CD4-positive, alpha-beta T cell treated with Interleukin-17A for 4 hours (primary cell): ENCODE measurements around the gene CAND2.
A peak's percentile ranks its signal among the peaks of the same experiment; 100 is the strongest.
"Not testable (repeated sequence)": the region's sequence is repeated elsewhere in the genome, so short reads cannot be mapped to it uniquely, and the experiment has no call there.

ENCODE experiments used
- DNase-seq: peaks from one replicate; pipeline ENCODE4 v3.0.0-alpha.2; 2020; ENCODE audit warnings: mixed read lengths

CAND2 gene

DNA sequence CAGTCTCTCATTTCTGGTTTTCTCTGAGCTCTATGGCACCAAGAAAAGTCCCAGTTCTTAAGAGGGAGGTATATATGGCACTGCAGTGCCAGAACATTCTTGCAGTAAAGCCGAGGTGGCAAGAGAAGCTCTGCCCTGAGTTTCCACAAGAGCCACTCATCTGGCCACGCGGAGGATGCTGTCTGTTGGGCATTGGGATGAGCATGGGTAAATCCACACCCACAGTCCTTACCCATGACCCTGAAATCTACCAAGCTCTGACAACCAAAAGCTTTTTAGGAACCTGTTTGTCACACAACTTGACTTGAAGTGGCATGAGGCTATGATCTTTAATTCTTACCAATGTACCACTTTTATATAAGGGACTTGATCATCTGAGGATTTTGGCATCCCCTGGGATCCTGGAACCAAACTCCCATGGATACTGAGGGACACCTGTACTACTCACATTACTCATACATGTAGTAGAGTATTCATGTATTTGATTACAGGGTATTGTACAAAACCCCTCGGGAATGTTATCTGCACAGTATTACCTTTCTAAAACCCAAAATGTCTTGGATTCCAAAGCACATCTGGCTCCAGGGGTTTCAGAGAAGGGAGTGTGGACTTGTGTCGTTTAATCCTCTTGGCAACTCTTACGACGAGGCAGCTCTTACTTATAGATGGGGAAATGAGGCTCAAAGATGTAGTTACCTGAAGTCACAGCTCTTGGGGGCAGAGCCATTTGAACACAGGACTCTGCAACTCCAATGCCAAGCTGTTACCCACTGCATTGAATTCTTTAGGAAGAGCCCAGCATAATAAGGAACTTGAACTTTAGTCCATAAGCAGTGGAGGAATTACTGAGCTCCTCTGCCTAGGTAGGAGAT lies 36.1 kb downstream of the CAND2 start:
- no peak for DNase-seq

DNA sequence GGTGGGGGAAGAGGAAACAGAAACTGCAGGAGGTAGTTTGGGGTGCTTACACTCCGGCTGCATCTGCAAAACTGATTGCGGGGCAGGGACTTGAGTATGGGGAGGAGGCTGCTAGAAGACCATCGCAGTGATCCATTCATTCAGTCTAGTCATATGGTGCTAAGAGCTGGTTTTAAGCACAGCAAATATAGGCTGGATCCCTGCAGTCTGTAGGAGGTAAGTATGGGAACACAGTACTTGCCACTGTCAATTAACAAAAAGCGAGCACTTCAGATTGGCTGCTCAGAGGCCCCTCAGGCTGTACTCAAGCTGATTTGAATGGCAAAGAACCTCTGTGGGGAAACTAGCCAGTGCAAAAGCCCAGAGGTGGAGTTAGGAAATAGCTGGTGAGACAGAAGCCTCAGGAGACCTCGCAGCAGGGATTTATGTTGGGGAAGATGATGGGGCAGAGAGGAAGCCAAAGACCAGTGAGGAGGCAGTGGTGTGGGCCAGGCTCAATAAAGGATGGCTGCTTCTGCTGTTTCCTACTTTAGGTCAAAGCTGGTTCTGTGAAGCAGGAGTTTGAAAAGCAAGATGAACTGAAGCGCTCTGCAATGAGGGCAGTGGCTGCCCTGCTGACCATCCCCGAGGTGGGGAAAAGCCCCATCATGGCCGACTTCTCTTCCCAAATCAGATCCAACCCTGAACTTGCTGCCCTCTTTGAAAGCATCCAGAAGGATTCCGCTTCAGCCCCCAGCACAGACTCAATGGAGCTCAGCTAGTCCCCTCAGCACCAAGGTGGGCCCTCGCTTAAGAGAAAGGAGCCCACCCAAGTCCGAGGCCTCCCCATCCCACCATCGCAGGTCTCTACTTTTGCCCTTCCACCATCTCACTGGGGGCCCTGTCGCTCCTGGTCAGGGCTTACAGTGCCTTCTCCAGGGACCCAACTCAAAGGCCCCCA lies 37.0 kb downstream of the CAND2 start:
- no peak for DNase-seq

DNA sequence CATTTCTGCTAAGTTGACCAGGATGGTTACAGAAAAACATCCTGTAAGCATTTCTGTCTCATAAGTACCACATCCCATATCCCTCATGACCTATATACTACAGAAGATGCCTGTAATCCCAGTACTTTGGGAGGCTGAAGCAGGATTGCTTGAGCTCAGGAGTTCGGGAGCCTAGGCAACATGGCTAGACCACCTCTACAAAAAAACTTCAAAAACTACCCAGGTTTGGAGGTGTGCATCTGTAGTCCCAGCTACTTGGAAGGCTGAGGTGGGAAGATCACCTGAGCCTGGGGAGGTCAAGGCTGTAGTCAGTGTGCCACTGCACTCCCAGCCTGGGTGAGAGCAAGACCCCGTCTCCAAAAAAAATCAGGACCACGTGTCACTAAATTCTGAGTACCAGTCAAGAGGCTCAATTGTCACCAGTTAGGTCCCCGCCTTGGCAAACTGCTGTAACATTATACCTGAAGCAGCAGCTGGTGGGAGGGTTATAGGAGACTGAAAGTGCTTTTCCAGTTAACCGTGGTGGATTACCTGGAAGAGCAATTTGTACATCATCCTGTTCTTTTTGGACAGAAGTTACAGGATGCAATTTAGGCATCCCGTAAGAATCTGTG lies 38.7 kb downstream of the CAND2 start:
- no peak for DNase-seq

DNA sequence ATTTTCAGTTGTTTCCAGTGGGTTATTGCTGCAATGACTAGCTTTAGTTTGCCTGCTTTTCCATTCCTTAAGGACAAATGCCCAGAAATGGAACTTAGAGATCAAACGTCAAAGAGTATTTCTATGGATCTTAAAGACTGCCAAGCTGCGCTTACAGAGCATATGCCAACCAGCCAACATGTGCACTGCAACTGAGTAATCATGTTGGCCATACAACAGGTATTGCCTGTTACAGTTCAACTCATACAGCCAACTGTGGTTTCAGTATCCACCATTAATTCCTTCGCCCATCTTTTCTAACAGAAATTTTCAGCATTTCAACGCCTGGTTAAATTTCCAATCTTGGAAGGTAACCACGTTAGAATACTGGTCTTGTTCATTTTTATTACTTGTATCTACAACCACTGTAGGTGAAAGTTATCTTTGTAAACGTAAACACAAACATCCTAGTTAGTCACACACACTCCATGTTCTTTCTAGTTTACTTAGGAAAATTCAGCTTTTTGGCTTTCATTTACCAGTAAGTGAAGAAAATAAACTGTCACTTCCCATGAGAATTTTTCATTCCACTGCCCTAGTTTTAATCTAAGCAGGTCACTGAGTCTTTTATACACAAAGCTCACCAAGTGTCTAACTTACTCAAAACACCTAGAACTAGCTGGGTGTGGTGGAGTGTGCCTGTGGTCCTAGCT lies 41.0 kb downstream of the CAND2 start:
- DNase-seq, result no peak

DNA sequence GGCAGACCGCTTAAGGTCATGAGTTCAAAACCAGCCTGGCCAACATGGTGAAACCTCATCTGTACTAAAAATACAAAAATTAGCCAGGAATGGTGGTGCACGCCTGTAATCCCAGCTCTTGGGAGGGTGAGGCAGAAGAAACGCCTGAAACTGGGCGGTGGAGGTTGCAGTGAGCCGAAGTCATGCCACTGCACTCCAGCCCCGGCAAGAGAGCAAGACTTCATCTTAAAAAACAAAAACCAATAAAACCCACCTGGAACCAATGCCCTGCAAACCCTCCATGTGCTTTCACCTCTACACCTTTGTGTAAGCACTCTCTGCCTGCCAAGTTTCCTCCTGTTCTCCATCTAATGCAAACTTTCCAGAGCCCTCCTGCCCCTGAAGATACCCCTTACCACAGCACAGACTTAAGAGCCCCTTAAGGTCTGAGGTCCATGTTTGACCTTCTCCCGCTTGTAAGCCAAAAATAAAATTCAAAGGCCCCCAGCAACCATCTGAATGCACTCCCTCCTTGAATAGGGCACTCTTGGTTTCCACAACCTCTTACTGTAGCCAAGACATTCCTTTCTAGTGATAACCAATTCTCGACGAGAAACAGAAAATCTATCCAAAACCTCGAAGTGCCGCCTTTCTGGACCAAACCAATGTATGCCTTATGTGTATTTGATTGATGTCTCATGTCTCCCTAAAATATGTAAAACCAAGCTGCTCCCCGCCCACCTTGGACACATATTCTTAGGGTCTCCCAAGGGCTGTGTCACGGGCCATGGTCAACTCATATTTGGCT lies 41.9 kb downstream of the CAND2 start:
- DNase-seq, result no peak

DNA sequence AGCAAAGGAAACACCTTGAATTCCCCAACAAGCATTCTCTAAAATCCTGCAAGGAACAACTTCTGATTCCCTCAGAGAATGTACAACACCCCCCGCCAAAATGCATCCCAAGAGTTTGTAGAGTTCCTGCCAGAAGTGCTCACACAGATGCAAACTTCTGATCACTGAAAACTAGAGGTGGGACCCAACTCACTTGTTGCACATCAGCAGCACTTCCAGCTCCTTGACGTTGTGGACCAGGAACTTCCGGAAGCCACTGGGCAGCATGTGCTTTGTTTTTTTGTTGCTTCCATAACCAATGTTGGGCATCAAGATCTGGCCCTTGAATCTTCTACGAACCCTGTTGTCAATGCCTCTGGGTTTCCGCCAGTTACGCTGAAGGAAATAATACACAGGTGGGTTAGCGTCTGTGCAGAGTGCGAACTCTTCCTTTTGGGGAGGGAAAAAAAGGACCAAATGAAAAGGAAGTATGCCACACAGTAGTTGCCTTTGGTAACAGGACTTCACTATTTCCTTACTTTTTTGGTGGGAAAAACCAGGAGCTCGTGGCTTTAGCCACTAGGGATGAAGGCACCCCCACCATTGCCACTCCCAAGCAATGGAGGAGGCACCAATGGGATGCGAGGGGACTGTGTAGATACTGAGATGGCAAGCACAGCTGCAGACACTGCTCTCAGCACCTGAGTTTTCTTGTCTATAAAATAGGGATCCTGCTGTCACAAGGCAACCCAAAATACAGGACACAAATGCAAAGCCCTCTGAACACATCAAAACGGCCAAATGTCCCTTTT lies 42.9 kb downstream of the CAND2 start:
- no peak for DNase-seq

DNA sequence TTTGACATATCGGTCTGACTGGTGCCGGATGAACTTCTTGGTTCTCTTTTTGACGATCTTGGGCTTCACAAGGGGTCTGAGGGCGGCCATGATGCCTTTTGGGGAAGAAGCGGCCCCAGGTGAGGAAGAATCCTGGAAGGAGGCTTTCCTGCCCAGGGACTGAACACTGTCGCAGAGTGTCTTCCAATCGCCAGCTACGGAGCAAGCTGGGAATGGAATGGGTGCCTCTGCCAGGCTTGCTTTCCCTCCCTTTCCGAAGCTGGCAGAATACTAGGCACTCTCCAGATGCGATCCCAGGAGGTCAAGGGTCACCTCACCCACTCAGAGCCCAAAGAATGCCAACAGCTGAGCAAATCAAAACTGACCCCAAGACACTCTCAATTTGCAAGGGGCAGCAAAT lies 43.7 kb downstream of the CAND2 start:
- not testable (repeated sequence) for DNase-seq

DNA sequence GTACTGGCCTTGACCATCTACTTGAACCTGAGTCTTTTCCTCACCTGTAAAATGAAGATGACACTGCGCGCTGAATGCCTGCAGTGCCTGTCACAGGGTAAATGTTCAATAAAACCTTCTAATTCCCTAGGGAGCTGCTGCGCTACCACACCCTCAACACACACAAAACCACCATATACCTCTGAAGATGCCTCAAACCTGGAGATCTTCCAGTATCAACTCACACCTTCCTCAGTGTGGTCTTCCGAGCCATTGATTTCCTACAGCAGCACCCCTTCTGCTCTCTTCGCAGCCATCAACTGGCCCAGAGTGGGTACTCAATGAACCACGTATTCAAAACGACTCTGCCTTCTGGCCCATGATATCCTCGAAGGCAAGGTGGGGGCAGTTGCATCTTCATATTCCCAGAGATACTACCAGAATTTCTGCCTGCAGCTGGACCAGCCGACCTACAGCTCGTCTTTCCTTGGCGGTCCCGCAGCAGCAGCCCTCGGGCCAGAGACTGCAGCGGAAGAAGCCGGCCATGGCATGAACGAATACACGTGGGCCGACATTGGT lies 44.2 kb downstream of the CAND2 start:
- DNase-seq, result peak; percentile 50

DNA sequence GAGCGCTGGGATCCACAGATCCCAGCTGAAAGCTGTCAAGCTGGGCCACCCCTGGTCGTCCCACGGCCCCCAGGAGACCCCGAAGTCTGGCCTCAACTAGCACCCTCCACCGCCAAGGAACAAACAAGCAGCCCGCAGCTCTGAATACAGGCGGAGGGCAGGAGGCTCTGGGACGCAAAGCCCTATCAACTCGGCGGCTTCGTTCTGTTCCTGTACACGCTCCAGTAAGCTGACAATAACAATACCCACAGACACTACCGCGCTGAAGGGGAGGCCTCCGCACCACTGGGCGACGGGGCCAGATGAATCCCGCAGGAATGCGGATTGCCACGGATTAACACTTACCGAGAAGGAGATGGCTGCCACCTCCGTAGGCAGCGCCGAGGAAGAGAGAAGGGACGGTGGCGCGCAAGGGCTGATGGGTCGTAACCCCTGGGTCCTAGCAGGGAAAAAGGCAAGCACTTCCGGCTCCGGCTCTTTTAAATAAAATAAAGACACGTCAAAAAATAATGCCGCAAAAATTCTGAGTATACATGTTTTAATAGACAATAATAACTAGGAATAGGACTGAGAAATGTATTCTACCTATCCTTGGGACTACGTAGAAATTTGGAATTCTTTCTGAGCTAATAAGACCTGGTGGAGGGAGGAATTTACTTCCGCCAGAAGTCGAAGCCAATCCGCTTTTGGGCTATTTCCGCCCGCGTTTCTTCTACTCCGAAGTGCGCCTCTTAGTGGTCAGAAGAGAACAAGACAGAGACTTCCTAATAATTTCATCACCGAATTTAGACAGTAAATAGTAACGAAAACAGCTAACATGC lies 44.9 kb downstream of the CAND2 start, which contains the start of gene RPL32:
RPL32 (minus strand) TSS at position 417 of the 821 bp plus-strand sequence. CDS start 1,328 bp downstream, outside the sequence.
- peak; percentile 85 for DNase-seq

DNA sequence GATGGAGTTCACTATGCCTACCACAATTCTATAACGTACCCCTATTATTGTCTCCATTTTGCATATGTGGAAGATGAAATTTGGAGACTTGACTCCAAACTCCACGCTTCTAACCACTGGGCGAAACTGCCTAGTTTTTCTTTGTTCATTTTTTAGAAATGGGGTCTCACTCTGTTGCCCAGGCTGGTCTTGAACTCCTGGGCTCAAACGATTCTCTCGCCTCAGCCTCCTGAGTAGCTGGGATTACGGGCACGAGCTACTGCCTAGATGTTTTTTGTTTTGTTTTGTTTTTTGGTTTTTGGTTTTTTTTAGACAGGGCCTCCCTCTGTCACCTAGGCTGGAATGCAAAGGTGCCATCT lies 45.5 kb downstream of the CAND2 start:
- no peak for DNase-seq

DNA sequence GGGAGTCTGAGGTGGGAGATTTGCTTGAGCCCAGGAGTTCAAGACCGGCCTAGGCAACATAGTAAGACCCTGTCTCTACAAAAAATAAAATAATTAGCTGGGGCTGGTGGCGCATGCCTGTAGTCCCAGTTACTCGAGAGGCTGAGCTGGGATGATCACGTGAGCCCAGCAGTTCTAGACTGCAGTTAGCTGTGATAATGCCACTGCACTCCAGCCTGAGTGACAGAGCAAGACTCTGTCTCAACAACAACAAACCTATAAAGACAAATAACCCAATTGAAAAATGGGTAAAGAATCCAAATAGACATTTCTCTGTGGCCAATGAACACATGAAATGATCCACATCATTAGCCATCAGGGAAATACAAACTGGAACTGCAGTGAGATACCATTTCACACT lies 46.0 kb downstream of the CAND2 start:
- DNase-seq, result no peak

DNA sequence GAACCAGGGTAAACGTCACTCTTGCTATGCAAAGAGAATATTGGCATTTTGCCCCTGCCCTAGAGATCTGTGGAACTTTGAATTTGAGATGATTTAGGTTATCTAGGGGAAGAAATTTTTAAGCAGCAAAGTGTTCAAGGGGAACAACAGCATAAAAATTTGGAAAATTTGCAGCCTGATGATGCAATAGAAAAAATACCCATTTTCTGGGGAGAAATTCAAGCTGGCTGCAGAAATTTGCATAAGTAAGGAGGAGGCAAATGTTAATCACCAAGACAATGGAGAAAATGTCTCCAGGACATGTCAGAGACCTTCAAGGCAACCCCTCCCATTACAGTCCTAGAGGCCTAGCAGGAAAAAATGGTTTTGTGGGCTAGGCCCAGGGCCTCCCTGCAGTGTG lies 49.3 kb downstream of the CAND2 start:
- DNase-seq, result no peak

DNA sequence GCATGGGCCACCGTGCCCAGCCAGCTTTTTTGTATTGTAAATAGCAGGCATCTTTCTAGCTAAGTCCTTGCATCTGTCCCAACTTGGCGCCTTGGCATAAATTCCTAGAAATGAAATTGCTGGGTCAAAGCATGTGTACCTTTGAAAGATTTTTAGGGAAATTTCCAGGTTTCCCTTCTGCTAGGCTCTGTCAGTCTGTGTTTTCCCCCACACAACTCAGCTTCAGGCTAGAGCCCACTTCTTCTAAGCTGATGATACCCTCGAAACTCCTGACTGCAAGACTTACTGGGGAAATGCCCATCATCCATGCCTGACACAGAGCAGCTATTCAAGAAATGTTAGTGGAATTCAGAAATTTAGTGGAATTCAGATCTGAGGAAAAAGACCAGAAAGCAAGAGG lies 55.7 kb downstream of the CAND2 start:
- DNase-seq, result no peak

DNA sequence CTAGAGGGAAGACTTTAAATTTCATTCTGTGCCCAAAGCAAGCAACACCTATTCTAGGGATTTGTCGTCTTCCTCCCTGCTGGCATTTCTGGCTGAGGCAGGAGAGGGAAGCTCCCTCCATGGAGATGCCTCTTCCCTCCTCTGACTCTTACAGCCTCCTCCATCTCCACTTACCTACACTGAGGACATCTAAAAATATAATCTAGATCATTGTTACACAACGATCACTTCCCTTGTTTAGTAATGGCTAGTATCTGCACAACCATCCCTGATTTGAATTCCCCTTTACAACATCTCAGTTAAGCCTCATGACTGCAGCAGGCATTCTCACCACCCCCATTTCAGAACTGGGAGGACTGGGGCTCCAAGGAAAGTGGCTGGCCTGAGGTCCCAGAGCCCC lies 57.4 kb downstream of the CAND2 start:
- DNase-seq, result not testable (repeated sequence)

DNA sequence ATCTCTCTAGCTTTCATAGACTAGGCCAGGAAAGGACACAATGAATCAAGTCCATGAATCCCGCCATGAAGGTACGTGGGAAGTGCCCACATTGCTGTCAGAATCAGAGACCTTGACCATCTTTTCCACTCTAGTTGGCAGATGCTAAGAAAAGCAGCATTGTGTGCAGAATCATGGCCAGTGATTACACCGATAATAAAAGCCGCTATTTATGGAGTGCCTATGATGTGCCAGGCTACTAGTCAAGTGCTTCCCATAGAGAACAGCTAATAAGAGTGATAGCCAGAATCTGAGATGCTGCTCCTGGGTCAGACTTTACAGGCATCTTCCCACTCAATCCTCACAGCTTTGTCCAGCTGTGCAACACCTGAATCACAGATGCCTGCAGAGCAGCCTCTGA lies 58.1 kb downstream of the CAND2 start:
- no peak for DNase-seq

DNA sequence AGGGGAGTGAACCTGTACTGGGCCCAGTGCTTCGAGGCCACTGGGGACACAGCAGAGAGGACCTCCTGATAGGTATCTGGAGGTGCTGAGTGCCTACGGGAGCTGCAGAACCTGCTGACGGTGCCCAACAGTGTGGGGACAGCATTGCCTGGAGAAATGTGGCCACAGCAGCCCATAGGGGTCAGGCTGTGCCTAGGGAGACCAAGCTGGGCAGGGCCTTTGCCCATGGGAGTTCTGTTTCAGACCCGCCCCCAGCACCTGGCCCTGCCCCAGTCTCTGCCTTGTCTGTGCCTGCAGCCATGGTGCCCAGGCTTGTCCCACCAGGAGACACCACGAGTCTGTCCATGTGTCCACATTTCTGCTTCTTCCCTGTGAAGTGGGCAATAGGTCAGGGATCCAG lies 60.1 kb downstream of the CAND2 start:
- no peak for DNase-seq

DNA sequence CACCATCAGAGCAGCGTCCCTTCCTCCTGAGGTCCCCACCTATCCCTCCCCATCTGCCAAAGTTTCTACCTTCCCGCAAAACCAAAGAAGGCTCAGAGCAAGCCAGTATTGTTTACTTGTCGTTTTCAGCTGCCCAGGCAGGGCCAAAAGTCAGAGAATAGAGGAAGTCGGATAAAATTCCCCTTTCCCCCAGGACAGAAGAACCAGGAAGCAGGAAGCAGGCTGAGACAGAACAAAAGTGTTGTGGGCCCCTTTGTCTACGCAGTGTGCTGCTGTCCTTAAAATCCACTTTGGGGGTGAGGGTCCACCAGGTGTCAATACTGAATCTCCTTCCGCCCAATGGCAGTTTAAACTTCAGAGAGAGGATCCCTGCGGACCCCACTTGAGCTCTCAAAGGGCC lies 63.4 kb downstream of the CAND2 start:
- DNase-seq, result no peak

DNA sequence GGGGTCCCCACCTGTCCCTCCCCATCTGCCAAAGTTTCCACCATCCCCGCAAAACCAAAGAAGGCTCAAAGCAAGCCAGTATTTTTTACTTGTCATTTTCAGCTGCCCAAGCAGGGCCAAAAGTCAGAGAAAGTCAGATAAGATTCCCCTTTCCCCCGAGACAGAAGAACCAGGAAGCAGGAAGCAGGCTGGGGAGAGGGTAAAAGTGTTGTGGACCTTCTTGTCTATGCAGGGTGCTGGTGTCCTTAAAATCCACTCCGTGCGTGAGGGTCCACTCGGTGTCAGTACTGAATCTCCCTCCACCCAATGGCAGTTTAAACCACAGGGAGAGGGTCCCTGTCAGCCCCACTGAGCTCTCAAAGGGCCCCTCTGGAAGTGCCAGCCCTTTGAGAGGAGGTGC lies 65.1 kb downstream of the CAND2 start:
- DNase-seq, result no peak

DNA sequence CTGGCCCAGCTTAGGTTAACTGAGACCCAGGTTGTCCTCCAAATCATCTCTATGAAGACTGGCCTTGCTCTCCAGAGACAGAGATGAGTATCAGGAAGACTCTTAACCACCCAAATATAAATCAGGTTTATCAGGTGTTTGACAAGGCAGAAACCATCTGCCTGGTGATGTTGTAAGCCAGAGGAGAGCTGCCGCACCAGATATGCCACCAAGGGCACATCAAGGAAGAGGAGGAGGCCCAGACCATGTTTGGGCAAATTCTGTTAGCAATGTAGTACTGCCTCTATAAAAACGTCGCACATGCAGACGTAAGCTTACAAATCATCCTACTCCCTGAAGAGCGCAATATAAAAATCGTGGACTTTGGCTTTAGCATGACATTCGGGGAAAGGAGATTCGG lies 65.9 kb downstream of the CAND2 start:
- DNase-seq, result no peak

DNA sequence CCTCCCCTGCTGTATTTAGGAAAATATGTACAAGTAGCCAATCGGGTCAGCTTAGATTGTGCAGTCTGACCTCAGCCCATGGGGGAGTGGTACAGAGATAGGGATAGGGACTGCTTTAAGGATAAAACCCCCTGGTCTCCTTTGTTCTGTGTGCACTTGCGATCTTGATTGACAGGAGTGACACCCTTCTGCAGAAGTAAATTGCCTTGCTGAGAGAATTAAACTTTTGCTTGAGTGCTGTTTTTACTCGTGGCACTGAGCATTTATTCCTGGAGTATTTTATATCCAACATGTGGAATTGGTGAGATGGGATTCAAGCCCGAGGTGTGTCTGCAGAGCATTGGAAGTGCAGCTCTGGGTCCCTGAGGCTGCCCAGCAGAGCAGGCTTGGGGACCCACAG lies 68.8 kb downstream of the CAND2 start:
- no peak for DNase-seq
